Measurements from ENCODE around the gene KRTAP10-1.

KRTAP10-1 gene

DNA sequence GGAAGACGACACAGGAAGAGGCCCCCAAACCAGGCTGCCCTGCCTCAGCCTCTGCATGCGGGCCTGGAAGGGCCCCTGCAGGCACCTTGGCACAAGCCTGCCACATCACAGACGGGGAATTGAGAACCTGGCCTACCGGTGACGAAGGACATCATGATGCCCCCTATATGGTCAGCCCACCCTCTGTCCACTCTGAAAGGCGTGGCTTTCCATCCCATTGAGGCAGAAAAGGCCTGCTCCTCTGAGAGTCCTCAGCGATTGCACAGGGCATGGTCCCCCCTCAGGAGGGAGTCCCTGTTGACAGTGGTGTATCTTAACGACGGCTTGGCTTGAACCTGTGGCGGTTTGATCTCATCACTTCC, 11.4 kb downstream of the KRTAP10-1 start:
- no peak for DNase-seq (ENCODE audit: low spot score in 2 of 2)
- H3K4me3 Mint-ChIP-seq = no peak overlapping the region
- H3K4me1 Mint-ChIP-seq = no peaks in the 10 kb centered on the region
- no peaks in the 10 kb centered on the region for H3K36me3 Mint-ChIP-seq
- H3K9me3 Mint-ChIP-seq = no peaks in the 10 kb centered on the region
- no peak for ATAC-seq
- H3K27ac Mint-ChIP-seq = no peak overlapping the region

DNA sequence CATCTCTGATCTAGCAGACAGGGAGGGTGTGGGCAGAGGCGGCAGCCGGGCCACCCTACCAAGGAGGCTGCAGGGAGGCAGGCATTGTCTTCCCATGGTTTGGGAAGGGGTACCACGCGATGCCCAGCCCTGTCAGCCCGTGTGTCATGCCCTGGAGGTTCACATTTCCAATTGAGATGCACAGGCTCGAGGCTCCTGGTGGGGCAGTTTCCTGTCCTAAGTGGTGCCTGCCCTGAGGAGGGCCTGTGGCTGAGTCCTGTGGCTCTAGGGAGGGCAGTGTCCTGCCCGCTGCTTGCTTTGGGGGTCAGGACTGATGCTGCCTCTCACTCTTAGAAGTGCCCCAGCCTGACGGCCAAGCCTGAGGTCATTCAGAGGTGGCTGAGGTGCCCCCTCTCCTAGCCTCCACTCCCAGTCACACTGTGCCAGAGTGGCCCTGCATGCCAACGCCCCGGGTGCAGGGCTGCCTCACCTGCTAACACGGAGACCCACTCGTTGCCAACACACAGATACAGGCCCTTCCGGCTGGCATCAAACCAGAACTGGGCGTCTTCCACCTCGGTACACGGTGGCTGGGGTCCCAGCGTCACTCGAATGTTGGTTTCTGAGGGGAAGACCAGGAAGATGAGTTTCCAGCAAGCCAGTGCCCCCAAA, 11.9 kb downstream of the KRTAP10-1 start:
- Mint-ChIP-seq H3K9me3 (no peaks in the 10 kb centered on the region), H3K4me3 (no peak overlapping the region), H3K4me1 (no peaks in the 10 kb centered on the region), H3K27ac (no peak overlapping the region), H3K36me3 (no peaks in the 10 kb centered on the region)
- DNase-seq (ENCODE audit: low spot score in 2 of 2) (no peak), ATAC-seq (no peak)

DNA sequence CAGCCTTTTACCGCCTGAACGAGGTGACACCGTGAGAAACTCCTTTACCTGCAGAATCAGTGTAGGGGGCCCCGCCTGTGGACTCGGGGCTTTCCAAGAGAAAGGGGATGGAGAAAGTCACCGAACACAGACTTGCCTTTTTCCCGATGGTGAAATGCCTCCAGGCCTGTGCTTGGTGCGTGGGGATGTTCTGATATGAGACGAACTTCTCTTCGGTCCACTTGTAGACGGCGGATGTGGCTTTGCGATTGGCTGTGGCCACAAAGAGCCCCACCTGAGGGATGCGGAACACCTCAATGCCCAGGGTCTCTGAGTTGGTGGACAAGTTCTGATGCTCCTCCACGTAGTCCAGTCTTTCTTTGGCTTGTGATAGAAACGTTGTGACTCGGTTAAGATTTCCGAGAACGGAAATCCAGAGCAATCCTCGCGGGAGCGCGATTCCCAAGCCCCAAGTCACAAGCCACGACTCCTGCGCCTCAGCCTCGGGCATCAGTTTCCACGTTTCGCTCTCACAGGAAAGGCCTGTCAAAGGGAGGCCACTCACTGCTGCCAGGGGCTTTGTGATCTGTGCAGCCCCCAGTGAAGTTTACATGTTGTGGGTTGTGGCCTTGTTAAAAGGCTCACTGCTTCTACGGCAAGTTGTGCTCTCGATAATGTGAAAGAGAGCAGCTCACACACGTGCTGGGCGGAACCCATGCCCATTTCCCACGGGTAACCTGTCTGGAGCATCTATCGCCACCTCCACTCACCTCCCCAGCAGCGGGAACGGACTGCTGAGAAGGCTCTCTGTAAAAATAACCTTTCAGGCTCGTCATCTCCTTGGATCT, 12.6 kb downstream of the KRTAP10-1 start:
- Mint-ChIP-seq H3K27ac (no peak overlapping the region), H3K4me3 (no peak overlapping the region), H3K9me3 (no peaks in the 10 kb centered on the region), H3K4me1 (no peaks in the 10 kb centered on the region), H3K36me3 (no peaks in the 10 kb centered on the region)
- no peak for ATAC-seq
- DNase-seq (ENCODE audit: low spot score in 2 of 2) = no peak

DNA sequence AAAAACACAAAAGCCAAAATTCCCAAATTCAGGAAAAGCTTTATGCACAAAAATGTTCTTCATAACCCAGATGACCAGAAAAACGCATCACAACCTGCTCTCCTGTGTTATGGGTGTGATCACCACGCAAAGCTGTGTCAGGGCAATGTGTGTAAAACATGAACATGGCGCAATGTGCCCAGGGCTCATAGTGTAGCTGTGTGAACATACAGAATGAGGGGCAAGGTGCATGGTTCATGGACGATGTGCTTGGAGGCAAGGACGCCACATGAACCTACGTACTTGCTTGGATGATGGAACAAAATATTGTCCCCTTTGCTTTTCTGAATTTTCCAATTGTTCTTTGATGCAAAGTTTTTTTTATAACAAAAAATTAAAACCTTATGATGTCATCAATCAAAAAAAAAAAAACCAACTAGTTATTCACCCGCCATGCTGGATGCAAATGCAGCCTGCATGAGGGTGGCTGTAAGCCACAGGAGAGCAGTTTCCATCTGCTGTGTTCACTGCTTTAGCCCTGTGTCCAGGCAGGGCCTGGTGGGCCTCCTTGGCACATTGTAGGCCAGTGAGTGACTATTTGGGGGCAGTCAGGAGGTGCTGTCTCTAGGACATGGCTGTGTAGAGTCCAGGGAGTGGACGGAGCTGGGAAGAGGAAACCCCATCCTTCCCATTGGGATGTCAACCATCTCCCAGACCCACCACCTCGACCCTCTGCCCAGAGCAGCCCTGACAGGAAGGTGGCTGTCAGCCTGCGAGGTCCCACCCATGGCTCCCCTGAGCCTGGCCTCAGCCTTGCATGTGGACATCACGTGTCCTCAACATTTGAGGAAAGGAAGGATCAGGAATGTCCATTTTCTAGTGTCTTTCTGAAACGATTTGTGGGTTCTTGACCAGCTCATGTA, 13.6 kb downstream of the KRTAP10-1 start:
- Mint-ChIP-seq H3K4me3 (no peak overlapping the region), H3K36me3 (no peaks in the 10 kb centered on the region), H3K27ac (no peak overlapping the region), H3K9me3 (no peaks in the 10 kb centered on the region), H3K4me1 (no peaks in the 10 kb centered on the region)
- DNase-seq (ENCODE audit: low spot score in 2 of 2) (no peak), ATAC-seq (no peak)

DNA sequence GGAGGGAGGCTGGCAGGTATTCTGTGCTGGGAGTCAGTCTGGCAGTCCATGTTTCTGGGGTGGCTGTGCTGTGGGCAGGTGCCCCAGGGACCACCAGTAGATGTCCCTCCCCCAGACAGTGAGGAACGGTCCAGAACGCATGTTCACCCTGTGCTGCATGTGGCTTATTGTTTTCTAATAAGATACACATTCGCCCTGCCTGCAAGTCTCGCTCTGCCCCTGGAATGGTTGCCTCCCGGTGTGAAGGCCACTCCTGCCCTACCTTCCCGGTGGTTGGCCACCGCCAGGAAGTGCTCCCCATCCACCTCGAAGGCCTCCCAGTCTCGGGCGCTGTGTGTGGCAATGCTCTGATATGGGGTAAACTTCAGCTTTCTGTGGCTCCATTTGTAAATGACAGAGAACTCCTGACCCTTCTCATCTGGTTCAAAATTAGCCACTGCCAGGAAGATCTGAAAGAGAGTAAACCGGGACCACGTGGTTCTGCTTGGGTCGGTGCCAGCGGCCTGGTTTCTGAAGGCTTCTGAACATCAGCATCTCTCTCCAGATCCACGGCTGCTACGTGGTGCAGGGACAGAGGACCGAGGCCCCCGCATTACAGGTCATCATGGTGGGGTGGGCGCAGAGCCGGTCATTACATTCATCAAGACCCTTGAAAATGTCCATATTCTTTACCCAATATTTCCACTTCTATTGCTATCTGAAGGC, 14.5 kb downstream of the KRTAP10-1 start:
- Mint-ChIP-seq H3K4me1 (no peaks in the 10 kb centered on the region), H3K27ac (no peak overlapping the region), H3K9me3 (no peaks in the 10 kb centered on the region), H3K36me3 (no peaks in the 10 kb centered on the region), H3K4me3 (no peak overlapping the region)
- ATAC-seq (no peak), DNase-seq (ENCODE audit: low spot score in 2 of 2) (no peak)

DNA sequence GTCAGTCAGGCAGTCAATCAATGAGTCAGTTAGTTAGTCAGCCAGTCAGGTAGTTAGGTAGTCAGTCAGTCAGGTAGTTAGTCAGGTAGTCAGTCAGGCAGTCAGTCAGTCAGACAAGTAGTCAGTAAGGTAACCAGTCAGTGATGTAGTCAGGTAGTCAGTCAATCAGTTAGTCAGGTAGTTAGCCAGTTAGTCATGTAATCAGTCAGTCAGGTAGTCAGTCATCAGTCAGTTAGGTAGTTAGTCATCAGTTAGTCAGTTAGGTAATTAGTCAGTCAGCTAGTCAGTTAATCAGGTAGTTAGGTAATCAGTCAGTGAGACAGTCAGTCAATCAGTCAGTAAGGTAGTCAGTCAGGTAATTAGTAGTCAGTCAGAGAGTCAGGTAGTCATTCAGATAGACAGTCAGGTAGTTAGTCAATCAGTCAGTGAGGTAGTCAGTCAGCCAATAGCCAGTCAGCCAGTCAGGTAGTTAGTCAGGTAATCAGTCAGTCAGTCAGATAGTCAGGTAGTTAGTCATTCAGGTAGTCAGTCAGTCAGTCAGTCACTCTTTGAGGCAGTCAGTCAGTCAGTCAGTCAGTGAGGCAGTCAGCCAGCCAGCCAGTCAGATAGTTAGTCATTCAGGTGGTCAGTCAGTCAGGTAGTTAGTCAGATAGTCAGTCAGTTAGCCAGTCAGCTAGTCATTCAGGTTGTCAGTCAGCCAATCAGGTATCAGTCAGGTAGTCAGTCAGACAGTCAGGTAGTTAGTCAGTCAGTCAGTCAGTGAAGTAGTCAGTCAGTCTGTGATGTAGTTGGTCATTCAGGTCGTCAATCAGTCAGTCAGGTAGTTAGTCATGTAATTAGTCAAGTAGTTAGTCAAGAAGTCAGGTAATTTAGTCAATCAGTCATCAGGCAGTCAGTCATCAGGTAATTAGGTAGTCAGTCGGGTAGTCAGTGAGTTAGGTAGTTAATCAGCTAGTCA, 15.3 kb downstream of the KRTAP10-1 start:
- no peaks in the 10 kb centered on the region for H3K4me1 Mint-ChIP-seq
- DNase-seq (ENCODE audit: low spot score in 2 of 2) = no peak
- H3K4me3 Mint-ChIP-seq = no peak overlapping the region
- no peak overlapping the region for H3K27ac Mint-ChIP-seq
- H3K9me3 Mint-ChIP-seq = no peaks in the 10 kb centered on the region
- no peaks in the 10 kb centered on the region for H3K36me3 Mint-ChIP-seq
- peak; percentile 54 for ATAC-seq

DNA sequence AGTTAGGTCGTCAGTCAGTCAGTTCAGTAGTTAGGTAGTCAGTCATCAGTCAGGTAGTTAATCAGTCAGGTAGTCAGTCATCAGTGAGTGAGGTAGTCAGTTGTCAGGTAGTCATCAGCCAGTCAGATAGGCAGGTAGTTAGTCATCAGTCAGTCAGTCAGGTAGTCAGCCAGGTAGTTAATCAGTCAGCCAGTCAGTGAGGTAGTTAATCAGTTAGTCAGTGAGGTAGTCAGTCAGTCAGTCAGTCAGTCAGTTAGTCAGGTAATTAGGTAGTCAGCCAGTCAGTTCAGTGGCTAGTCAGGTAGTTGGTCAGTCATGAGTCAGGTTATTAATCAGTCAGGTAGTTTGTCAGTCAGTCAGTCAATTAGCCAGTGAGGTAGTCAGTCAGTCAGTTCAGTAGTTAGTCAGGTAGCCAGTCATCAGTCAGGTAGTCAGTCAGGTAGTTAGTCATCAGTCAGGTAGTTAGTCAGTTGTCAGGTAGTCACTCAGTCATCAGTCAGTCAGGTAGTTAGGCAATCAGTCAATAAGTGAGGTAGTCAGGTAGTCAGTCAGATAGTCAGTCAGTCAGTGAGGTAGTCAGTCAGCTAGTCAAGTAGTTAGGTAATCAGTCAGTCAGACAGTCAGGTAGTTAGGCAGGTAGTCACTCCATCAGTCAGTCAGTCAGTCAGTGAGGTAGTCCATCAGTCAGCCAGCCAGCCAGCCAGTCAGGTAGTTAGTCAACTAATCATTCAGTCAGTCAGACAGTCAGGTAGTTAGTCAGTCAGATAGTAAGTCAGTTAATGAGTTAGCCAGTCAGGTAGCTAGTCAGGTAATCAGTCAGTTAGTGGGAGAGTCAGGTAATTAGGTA, 16.2 kb downstream of the KRTAP10-1 start:
- ATAC-seq = peak; percentile 15
- Mint-ChIP-seq H3K4me3 (no peak overlapping the region), H3K9me3 (no peaks in the 10 kb centered on the region), H3K4me1 (no peaks in the 10 kb centered on the region), H3K36me3 (no peaks in the 10 kb centered on the region), H3K27ac (no peak overlapping the region)
- no peak for DNase-seq (ENCODE audit: low spot score in 2 of 2)

DNA sequence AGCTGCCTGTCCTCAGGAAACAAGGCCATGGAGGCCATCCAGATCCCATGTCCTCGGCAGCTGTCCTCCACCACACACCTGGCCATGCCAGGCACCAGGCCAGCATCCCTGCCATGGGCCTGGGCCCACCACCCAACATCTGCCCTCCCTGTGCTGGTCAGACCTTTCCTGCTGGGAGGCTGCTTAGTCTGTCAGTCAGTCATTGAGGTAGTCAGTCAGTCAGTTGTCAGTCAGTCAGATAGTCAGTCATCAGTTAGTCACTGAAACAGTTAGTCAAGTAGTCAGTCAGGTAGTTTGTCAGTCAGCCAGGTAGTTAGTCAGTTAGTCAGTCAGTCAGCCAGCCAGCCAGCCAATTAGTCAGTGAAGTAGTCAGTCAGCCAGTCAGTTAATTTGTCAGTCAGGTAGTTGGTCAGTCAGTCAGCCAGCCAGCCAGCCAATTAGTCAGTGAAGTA, 17.2 kb downstream of the KRTAP10-1 start:
- Mint-ChIP-seq H3K36me3 (no peaks in the 10 kb centered on the region), H3K9me3 (peaks cover 2% of the 10 kb centered on the region), H3K4me3 (no peak overlapping the region), H3K4me1 (peaks cover 3% of the 10 kb centered on the region), H3K27ac (no peak overlapping the region)
- DNase-seq (ENCODE audit: low spot score in 2 of 2) = no peak
- no peak for ATAC-seq

DNA sequence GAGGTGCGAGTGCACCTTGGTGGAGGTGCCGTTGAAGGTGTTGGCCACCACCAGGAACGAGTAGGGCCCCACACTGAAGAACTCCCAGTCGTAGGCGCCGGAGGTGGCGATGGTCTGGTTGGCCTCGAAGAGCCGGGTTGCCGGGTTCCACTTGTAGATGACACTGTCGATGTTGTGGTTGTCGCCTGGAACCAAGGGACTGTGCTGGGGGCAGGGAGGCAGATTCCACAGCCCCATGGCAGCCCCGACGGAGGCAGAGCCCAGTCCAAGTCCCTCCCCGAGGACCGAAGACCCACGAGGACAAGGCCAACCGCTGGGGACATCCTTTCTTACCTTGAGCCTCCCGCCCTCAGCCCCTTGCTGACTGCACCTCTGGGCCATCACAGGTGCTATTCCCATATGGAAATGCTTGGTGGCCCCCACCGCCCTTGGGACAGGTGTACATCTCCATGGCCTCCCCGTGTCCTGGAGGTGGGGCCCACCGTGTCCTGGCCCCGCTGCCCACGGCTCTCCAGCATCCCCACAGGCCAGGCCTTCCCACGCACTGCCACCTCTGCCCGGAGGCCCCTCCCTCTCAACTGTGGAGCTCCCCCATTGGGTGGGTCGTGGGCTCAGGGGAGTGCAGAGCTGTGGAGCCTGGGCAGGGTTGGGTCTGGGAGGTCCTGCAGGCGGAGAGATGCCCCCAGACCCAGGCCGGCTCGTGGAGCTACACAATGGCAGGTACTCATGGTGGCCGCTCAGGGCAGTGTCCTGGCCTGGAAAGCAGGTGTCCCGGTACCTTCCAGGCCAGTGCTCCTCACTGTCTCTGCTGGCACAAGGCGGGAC, 17.9 kb downstream of the KRTAP10-1 start:
- Mint-ChIP-seq H3K27ac (no peak overlapping the region), H3K4me1 (peaks cover 9% of the 10 kb centered on the region), H3K4me3 (no peak overlapping the region), H3K36me3 (no peaks in the 10 kb centered on the region), H3K9me3 (peaks cover 3% of the 10 kb centered on the region)
- no peak for DNase-seq (ENCODE audit: low spot score in 2 of 2)
- no peak for ATAC-seq

DNA sequence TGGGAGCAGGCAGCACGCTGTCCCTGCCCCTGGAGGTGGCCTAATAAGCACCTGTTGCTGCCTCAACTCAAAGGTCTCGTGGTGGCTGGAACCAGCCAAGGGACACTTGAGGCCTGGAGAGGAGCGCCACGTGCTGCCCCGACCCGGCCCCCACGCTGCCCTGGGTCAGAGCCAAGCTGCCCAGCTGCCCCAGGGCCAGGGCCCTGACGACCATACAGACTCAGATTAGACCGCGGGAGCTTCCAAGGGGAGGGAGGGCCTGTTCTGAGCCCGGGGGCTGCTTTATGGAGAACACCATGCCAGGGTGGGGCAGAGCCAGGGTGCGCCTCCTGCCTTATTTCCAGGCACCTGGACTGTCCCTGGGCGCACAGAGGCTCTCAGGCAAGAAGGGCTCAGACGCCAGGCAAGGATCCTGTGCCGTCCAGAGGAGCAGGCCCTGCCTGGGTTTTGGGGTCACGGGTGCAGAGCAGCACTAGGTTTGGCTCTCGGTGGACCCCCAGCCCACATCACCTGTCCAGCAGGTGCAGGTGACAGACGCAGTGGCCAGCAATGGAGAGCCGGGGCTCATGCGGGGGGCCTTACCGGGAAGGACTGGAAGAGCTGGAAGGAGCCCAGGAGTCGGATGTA, 18.6 kb downstream of the KRTAP10-1 start:
- peaks cover 3% of the 10 kb centered on the region for H3K9me3 Mint-ChIP-seq
- no peak for ATAC-seq
- no peaks in the 10 kb centered on the region for H3K36me3 Mint-ChIP-seq
- H3K27ac Mint-ChIP-seq = no peak overlapping the region
- H3K4me1 Mint-ChIP-seq = peaks cover 14% of the 10 kb centered on the region
- H3K4me3 Mint-ChIP-seq = no peak overlapping the region
- no peak for DNase-seq (ENCODE audit: low spot score in 2 of 2)

DNA sequence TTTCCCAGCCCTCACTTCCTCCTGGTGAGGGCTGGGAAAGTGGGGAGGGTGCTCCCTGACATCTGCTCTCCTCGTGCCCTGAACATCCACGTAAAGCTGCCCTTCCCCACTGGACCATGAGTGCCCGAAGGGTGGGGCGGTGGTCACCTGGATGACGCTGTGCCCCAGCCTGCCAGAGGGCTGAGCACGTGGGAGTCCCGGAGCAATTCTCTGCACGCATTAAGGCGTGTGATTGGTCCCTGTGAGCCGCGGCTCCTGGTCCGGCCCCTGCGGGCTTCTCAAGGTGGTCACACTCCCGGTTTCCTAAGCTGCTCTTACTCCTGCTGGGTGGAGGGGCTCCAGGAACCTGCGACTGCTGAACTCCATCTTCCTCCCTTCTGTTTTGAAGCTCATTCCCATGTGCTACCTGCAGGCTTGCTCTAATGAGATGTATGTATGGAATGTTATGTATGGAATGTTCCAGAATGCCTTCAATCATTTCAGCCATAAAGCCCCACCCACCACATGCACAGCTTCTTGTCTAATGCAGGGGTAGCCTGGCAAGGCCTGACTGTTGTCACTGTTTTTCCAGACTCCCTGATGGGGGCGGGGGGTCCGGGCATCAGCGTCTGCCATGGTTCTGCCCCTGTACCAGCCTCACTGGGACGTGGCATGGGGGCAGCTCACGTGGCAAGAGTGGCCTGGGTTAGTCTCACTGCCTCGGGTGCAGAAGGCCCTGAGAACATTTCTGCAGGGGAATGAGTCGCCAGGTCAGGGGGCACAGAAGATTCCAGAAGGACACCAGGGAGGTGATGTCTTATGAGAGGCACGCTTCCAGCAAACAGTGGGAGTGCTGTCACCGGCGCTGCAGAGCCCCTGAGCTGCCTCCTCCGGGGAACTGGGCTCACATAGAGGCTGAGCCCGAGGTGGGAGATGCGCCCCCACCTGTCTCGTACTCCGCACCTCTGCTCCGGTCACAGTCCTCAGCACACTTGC, 19.4 kb downstream of the KRTAP10-1 start:
- DNase-seq (ENCODE audit: low spot score in 2 of 2) = no peak
- Mint-ChIP-seq H3K4me1 (peaks cover 14% of the 10 kb centered on the region), H3K27ac (no peak overlapping the region), H3K36me3 (no peaks in the 10 kb centered on the region), H3K4me3 (no peak overlapping the region), H3K9me3 (peaks cover 3% of the 10 kb centered on the region)
- no peak for ATAC-seq
